HepG2 (cell line): ENCODE results near the gene EPB41L2. TPM values are rescaled to one million over a fixed set of nuclear protein-coding genes. Genes with fewer than 3 reads are reported as not detected.

Source experiments
- ADNP ChIP-seq: sonication (generic); formaldehyde crosslinking; IDR thresholded peaks from 2 replicates; pipeline ENCODE4 v1.4.0; 2020; ENCODE audit warnings: missing genetic modification reagents
- AGO2 ChIP-seq: fragments of 200-400 bp; formaldehyde crosslinking; optimal IDR thresholded peaks from 2 replicates; pipeline ENCODE3; 2017; ENCODE audit warnings: mild to moderate bottlenecking, low read depth, low read length, moderate library complexity
- ATRX ChIP-seq: sonication (generic); formaldehyde crosslinking; IDR thresholded peaks from 2 replicates; pipeline ENCODE4 v1.4.0; 2020; ENCODE audit warnings: missing genetic modification reagents, borderline replicate concordance
- CBFB ChIP-seq: sonication (generic); formaldehyde crosslinking; IDR thresholded peaks from 2 replicates; pipeline ENCODE4 v1.4.0; 2020; ENCODE audit warnings: missing genetic modification reagents
- CEBPB ChIP-seq: IDR thresholded peaks from 2 replicates; pipeline ENCODE4 v1.6.1; 2011; ENCODE audit warnings: low read depth, low read length, improper control_type of control experiment, borderline replicate concordance
- ELF4 ChIP-seq: sonication (generic); formaldehyde crosslinking; IDR thresholded peaks from 2 replicates; pipeline ENCODE4 v1.5.0; 2020; ENCODE audit warnings: missing genetic modification reagents, mild to moderate bottlenecking, moderate library complexity, borderline replicate concordance
- EP300 ChIP-seq, 3 experiments: sonication (generic) in 1 of 3; formaldehyde crosslinking in 1 of 3; IDR thresholded peaks; 2 replicates each; pipeline versions ENCODE4 v1.5.1 to v1.6.1; 2011 to 2020; ENCODE audit warnings: low read depth in 2 of 3, low read length in 2 of 3, borderline replicate concordance in 1 of 3, improper control_type of control experiment in 1 of 3, mild to moderate bottlenecking in 1 of 3, missing genetic modification reagents in 1 of 3, moderate library complexity in 1 of 3
- GFI1 ChIP-seq: sonication (generic); formaldehyde crosslinking; IDR thresholded peaks from 2 replicates; pipeline ENCODE4 v1.5.0; 2020; ENCODE audit warnings: missing genetic modification reagents, mild to moderate bottlenecking, borderline replicate concordance
- HNF4A ChIP-seq: sonication (generic); formaldehyde crosslinking; IDR thresholded peaks from 2 replicates; pipeline ENCODE4 v1.4.0; 2020; ENCODE audit warnings: missing genetic modification reagents
- JARID2 ChIP-seq: sonication (generic); formaldehyde crosslinking; IDR thresholded peaks from 2 replicates; pipeline ENCODE4 v1.8.1; 2023; ENCODE audit warnings: missing genetic modification reagents, inconsistent platforms; ENCODE audit not compliant: insufficient replicate concordance
- KDM5B ChIP-seq: sonication (generic); formaldehyde crosslinking; IDR thresholded peaks from 2 replicates; pipeline ENCODE4 v1.4.0; 2020; ENCODE audit warnings: missing genetic modification reagents, mild to moderate bottlenecking, borderline replicate concordance
- MBNL3 ChIP-seq: fragments of 250-450 bp; sonication (Bioruptor Pico); conservative IDR thresholded peaks from 2 replicates; pipeline ENCODE4 v1.8.0; 2022; ENCODE audit warnings: mild to moderate bottlenecking, inconsistent platforms
- NFE2L1 ChIP-seq: sonication (generic); formaldehyde crosslinking; IDR thresholded peaks from 2 replicates; pipeline ENCODE4 v1.4.0; 2020; ENCODE audit warnings: missing genetic modification reagents, mild to moderate bottlenecking, borderline replicate concordance
- NR2C2 ChIP-seq: sonication (generic); formaldehyde crosslinking; IDR thresholded peaks from 2 replicates; pipeline ENCODE4 v1.4.0; 2020; ENCODE audit warnings: missing genetic modification reagents, mild to moderate bottlenecking, moderate library complexity, borderline replicate concordance
- SETDB1 ChIP-seq: sonication (generic); formaldehyde crosslinking; IDR thresholded peaks from 2 replicates; pipeline ENCODE4 v1.5.1; 2020; ENCODE audit warnings: missing genetic modification reagents, mild to moderate bottlenecking, borderline replicate concordance
- SP4 ChIP-seq: sonication (generic); formaldehyde crosslinking; IDR thresholded peaks from 2 replicates; pipeline ENCODE4 v1.8.1; 2023; ENCODE audit warnings: mild to moderate bottlenecking, missing genetic modification reagents
- ZNF205 ChIP-seq: IDR thresholded peaks from 2 replicates; pipeline ENCODE4 v1.6.1; 2018; ENCODE audit warnings: missing biosample characterization, missing genetic modification reagents
- ZNF484 ChIP-seq: sonication (generic); formaldehyde crosslinking; IDR thresholded peaks from 2 replicates; pipeline ENCODE4 v1.5.1; 2020; ENCODE audit warnings: mild to moderate bottlenecking, low read depth, missing genetic modification reagents, borderline replicate concordance
- ZNF552 ChIP-seq: sonication (generic); formaldehyde crosslinking; IDR thresholded peaks from 2 replicates; pipeline ENCODE4 v1.9.0; 2022; ENCODE audit warnings: missing genetic modification reagents, mild to moderate bottlenecking, borderline replicate concordance
- ZNF768 ChIP-seq: sonication (generic); formaldehyde crosslinking; IDR thresholded peaks from 2 replicates; pipeline ENCODE4 v1.4.0; 2020; ENCODE audit warnings: missing genetic modification reagents
- polyA plus RNA-seq, 8 experiments: library from polyadenylated mRNA; depleted of rRNA in 3 of 8; stranded (reverse) in 7 of 8; unstranded in 1 of 8; fragments of >200 nt; fragmentation: Illumina TruSeq in 4 of 8; extraction: Trizol in 4 of 8; gene quantifications; 2 replicates each; pipeline versions ENCODE4 v1.2.1 to v1.2.3, GENCODE V29; 2011 to 2016; ENCODE audit warnings: low read depth in 4 of 8, missing spikeins in 1 of 8, mixed read lengths in 1 of 8; ENCODE audit not compliant: insufficient read depth in 1 of 8
- total RNA-seq, 5 experiments: library from RNA; depleted of rRNA; stranded (reverse); fragments of >200 nt; fragmentation: Illumina TruSeq; extraction: Trizol; gene quantifications; 2 replicates each; pipeline ENCODE4 v1.2.3, GENCODE V29; 2016; ENCODE audit warnings: low read depth in 1 of 5
- TF ChIP-seq, protein P1 (sequence below): fragments of 450-650 bp; IDR thresholded peaks from 2 replicates; pipeline ENCODE4 v1.6.1; 2017
- TF ChIP-seq, protein P2 (sequence below): sonication (generic); formaldehyde crosslinking; IDR thresholded peaks from 2 replicates; pipeline ENCODE4 v1.4.0; 2020; ENCODE audit warnings: mild to moderate bottlenecking, missing genetic modification reagents
- TF ChIP-seq, protein P3 (sequence below): IDR thresholded peaks from 2 replicates; pipeline ENCODE4 v1.6.1; 2012; ENCODE audit warnings: low read depth, low read length, improper control_type of control experiment
- TF ChIP-seq, protein P4 (sequence below): sonication (generic); formaldehyde crosslinking; IDR thresholded peaks from 2 replicates; pipeline ENCODE4 v1.4.0; 2020; ENCODE audit warnings: missing genetic modification reagents, mild to moderate bottlenecking, borderline replicate concordance

Gene EPB41L2
- total and polyA plus RNA-seq, 2 of the 13 experiments (the other 11 are each of a cell fraction or from before 2014, with no cell fraction given), result 41.7 to 56.4 TPM

DNA sequence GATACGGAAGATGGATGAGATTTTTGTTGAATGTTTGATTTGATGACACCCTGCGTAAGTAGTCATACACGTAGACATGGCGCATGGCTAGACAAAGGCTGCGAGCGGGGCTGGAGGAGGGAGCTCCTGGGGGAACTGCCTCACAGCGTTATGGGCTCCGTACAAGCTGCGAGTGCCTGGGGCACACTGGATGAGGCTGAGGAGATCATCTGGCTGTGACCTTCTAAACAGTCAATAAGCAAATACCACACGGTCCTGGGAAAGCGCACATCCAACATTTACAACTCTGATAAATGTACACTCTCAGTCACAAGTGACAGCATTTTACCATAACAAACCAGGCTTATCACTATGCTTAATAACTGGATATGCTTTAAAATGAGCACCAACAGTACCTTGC is 198.7 kb downstream of the EPB41L2 start (continued):
- TF ChIP-seq SETDB1 (CRISPR knock-in tag) (no peak), HNF4A (CRISPR knock-in tag) (peak; percentile 68), MBNL3 (CRISPR knock-in tag) (no peak), CEBPB (no peak), ZNF768 (CRISPR knock-in tag) (no peak), ADNP (CRISPR knock-in tag) (no peak), EP300 (IDR thresholded peaks at IDR 0.05; ENCODE audit: low read depth in 2 of 2, low read length in 2 of 2) (peak in 1 of 2 experiments; percentile 62; a peak in 2 of 4 replicates), EP300 (CRISPR knock-in tag; IDR thresholded peaks at IDR 0.05; ENCODE audit: borderline replicate concordance) (no peak), GFI1 (CRISPR knock-in tag) (no peak; the same call in 1 of the 2 replicates), ZNF205 (0 out of 2 replicates have a peak, but pooled peaks have one; percentile 36), SP4 (no peak), ATRX (CRISPR knock-in tag) (no peak), KDM5B (no peak), ZNF552 (CRISPR knock-in tag) (no peak), AGO2 (no peak), JARID2 (CRISPR knock-in tag) (no peak), ZNF484 (CRISPR knock-in tag) (no peak), ELF4 (no peak), NR2C2 (peak; percentile 31; the same call in 1 of the 2 replicates), NFE2L1 (no peak), CBFB (CRISPR knock-in tag) (0 out of 2 replicates have a peak, but pooled peaks have one; percentile 55)
- TF ChIP-seq, protein P1, sequence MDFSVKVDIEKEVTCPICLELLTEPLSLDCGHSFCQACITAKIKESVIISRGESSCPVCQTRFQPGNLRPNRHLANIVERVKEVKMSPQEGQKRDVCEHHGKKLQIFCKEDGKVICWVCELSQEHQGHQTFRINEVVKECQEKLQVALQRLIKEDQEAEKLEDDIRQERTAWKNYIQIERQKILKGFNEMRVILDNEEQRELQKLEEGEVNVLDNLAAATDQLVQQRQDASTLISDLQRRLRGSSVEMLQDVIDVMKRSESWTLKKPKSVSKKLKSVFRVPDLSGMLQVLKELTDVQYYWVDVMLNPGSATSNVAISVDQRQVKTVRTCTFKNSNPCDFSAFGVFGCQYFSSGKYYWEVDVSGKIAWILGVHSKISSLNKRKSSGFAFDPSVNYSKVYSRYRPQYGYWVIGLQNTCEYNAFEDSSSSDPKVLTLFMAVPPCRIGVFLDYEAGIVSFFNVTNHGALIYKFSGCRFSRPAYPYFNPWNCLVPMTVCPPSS, result no peak
- TF ChIP-seq, protein P2, sequence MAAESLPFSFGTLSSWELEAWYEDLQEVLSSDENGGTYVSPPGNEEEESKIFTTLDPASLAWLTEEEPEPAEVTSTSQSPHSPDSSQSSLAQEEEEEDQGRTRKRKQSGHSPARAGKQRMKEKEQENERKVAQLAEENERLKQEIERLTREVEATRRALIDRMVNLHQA (CRISPR knock-in tag), result no peak
- TF ChIP-seq, protein P3, sequence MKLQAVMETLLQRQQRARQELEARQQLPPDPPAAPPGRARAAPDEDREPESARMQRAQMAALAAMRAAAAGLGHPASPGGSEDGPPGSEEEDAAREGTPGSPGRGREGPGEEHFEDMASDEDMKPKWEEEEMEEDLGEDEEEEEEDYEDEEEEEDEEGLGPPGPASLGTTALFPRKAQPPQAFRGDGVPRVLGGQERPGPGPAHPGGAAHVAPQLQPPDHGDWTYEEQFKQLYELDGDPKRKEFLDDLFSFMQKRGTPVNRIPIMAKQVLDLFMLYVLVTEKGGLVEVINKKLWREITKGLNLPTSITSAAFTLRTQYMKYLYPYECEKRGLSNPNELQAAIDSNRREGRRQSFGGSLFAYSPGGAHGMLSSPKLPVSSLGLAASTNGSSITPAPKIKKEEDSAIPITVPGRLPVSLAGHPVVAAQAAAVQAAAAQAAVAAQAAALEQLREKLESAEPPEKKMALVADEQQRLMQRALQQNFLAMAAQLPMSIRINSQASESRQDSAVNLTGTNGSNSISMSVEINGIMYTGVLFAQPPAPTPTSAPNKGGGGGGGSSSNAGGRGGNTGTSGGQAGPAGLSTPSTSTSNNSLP, result no peak; the same call in 1 of the 2 replicates
- TF ChIP-seq, protein P4, sequence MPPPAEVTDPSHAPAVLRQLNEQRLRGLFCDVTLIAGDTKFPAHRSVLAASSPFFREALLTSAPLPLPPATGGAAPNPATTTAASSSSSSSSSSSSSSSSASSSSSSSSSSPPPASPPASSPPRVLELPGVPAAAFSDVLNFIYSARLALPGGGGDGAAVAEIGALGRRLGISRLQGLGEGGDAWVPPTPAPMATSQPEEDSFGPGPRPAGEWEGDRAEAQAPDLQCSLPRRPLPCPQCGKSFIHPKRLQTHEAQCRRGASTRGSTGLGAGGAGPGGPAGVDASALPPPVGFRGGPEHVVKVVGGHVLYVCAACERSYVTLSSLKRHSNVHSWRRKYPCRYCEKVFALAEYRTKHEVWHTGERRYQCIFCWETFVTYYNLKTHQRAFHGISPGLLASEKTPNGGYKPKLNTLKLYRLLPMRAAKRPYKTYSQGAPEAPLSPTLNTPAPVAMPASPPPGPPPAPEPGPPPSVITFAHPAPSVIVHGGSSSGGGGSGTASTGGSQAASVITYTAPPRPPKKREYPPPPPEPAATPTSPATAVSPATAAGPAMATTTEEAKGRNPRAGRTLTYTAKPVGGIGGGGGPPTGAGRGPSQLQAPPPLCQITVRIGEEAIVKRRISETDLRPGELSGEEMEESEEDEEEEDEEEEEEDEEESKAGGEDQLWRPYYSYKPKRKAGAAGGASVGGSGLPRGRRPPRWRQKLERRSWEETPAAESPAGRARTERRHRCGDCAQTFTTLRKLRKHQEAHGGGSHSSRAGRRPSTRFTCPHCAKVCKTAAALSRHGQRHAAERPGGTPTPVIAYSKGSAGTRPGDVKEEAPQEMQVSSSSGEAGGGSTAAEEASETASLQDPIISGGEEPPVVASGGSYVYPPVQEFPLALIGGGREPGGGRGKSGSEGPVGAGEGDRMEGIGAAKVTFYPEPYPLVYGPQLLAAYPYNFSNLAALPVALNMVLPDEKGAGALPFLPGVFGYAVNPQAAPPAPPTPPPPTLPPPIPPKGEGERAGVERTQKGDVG (CRISPR knock-in tag), result peak; percentile 95; the same call in 1 of the 2 replicates
